ENCODE results near the gene SUSD4. TPM values are rescaled to one million over a fixed set of nuclear protein-coding genes. Genes with fewer than 3 reads are reported as not detected.
A peak's percentile ranks its signal among the peaks of the same experiment; 100 is the strongest.

The SUSD4 gene
- total and polyA plus RNA-seq, 3 donors from 2014 or later: 13.9 to 17.7 (median 13.9) TPM

DNA sequence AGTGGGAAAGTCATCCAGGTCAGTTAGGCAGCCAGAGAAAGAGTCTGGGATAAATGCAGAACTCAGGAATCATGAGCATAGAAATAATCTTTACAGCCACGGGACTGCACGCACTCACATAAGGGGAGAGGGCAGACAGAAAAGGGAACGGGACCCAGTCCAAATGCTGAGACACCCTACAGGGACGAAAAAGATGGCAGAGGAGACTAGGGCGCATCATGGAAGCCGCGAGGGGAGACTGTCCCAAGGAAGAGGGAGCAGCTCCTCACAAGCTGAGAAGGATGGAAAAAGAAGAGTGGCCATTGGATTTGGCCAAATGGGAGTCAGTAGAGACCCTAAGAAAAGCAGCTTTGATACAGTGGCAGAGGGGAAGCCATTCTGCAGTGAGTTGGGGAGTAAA, 118.0 kb downstream of the SUSD4 start:
- H3K27me3 ChIP-seq: no peaks in the 10 kb centered on the region
- intact Hi-C loops (cut with DNase I; ENCODE audit: low total_unique reads): no loop called here
- H3K36me3 ChIP-seq (ENCODE audit: low read depth, missing control alignments): no peaks in the 10 kb centered on the region
- no peak for DNase-seq
- 91 to 96% methylated on average over 7 of the region's 7 CpGs for WGBS, 2 donors
- peaks cover 7% of the 10 kb centered on the region for H3K4me1 ChIP-seq
- H3K9me3 ChIP-seq: no peaks in the 10 kb centered on the region
- no peak overlapping the region for H3K4me3 ChIP-seq
- no peak overlapping the region for H3K27ac ChIP-seq
- no peak for TF ChIP-seq POLR2A (IDR thresholded peaks at IDR 0.05)
- no peak for TF ChIP-seq CTCF (IDR thresholded peaks at IDR 0.05)

- H3K27me3 ChIP-seq: no peaks in the 10 kb centered on the region
- H3K27ac ChIP-seq: no peak overlapping the region
- H3K36me3 ChIP-seq (ENCODE audit: low read depth, missing control alignments): no peaks in the 10 kb centered on the region
- intact Hi-C loops (cut with DNase I; ENCODE audit: low total_unique reads): no loop called here
- no peak overlapping the region for H3K4me3 ChIP-seq
- DNase-seq: no peak
- peaks cover 4% of the 10 kb centered on the region for H3K4me1 ChIP-seq
- no peaks in the 10 kb centered on the region for H3K9me3 ChIP-seq
- no peak for TF ChIP-seq POLR2A (IDR thresholded peaks at IDR 0.05)
- no peak for TF ChIP-seq CTCF (IDR thresholded peaks at IDR 0.05)
- WGBS, 2 donors: 91 to 96% methylated on average over 5 of the region's 5 CpGs
Measured at GRCh38 chr1:223245411-223245810, 118.6 kb downstream of the SUSD4 start.

DNA sequence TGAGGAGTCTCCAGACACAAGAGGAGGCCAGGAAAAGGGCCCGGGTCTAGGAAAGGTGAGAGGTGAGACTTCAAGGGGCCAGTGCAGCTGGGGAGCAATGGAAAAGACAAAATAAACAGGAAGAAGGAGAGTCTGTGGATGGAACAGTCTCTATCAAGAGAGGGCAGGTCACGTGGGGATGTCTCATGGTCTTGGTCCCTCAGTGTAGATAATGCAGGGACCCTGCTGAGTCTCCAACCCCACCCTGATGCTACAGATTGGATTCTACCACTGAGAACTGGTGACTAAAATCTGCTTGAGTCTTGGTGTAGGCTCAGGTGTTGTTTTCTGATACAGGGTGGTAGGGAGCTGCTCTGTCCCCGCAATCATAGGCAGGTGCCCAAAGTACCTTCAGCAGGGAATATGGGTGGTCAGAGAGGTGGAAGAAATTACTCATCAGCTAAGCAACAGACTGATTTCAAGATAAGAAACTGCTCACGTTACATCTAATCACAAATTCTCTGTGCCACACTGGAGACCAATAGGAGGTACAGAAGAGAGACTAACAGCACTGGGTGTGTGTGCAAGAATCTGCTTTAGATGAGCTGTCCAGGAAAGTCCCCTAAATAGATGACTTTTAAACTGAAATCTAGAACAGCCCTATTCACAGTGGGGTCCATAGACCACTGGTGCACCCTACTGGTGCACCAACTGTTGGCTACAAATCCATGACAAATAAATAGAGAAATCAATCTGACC, 119.4 kb downstream of the SUSD4 start:
- H3K27me3 ChIP-seq: no peaks in the 10 kb centered on the region
- no peak for DNase-seq
- no peaks in the 10 kb centered on the region for H3K9me3 ChIP-seq
- H3K36me3 ChIP-seq (ENCODE audit: low read depth, missing control alignments): no peaks in the 10 kb centered on the region
- no peaks in the 10 kb centered on the region for H3K4me1 ChIP-seq
- intact Hi-C loops (cut with DNase I; ENCODE audit: low total_unique reads): no loop called here
- 82 to 95% methylated on average over 4 of the region's 4 CpGs for WGBS, 2 donors
- H3K4me3 ChIP-seq: no peak overlapping the region
- peak in 1 of 3 experiments; percentile 6 for TF ChIP-seq CTCF (IDR thresholded peaks at IDR 0.05)
- TF ChIP-seq POLR2A (IDR thresholded peaks at IDR 0.05): no peak
- H3K27ac ChIP-seq: no peak overlapping the region

DNA sequence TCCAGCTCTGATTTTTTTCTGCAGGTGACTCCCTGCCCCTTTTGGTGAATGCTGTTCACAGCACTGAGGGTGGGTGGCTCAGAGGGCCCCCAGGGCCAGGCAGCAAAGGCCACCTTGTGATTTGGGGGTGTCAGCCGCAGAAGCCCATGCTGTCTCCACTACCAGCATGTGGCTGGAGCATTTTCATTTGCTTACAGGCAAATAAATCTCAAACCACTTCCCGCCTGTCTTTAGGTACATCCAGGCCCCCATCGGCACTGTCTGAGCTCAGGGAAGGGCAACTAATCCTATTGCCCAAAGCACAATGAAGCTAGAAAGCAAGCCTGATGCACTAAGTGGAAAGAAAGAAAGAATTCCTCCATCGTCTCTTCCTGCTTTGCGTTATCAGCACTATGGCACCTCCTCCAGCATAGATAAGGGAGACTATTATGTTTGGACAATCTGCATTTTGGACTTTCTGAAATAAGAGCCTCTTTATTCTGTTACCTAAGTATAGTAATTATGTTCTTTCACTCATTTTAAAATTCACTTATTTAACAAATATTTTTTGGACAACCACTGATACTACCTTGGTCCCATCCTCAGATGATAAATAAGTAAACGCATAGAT, 120.4 kb downstream of the SUSD4 start:
- Histone ChIP-seq H3K4me1 (no peaks in the 10 kb centered on the region), H3K9me3 (no peaks in the 10 kb centered on the region), H3K27me3 (no peaks in the 10 kb centered on the region), H3K36me3 (ENCODE audit: low read depth, missing control alignments) (no peaks in the 10 kb centered on the region), H3K27ac (no peak overlapping the region), H3K4me3 (no peak overlapping the region)
- intact Hi-C loops (cut with DNase I; ENCODE audit: low total_unique reads): no loop called here
- TF ChIP-seq POLR2A (IDR thresholded peaks at IDR 0.05): no peak
- TF ChIP-seq CTCF (IDR thresholded peaks at IDR 0.05): no peak
- 79 to 87% methylated on average over 5 to 6 of the region's 6 CpGs for WGBS, 2 donors
- DNase-seq: no peak
